Tibial artery (tissue), 4 donors: Measurements from ENCODE around the gene FAM234A.

Experiments used
- DNase-seq, 2 donors: peaks; one replicate each; pipeline ENCODE4 v3.0.0-alpha.2; 2019
- H3K27ac ChIP-seq, 2 donors: fragments of 200-600 bp; sonication (generic) in 1 of 2; 1 replicate in 1 of 2; 2 replicates in 1 of 2; pipeline ENCODE4 v1.5.1; 2018 to 2019; ENCODE audit warnings: mild to moderate bottlenecking in 1 of 2
- H3K27me3 ChIP-seq, 2 donors: fragments of 200-600 bp; sonication (generic) in 1 of 2; one replicate each; pipeline versions ENCODE4 v1.5.1 to v1.6.0; 2016 to 2019
- H3K36me3 ChIP-seq, 3 donors: fragments of 200-600 bp; sonication (generic) in 2 of 3; one replicate each; pipeline ENCODE4 v1.5.1; 2016 to 2019; ENCODE audit warnings: mild to moderate bottlenecking in 2 of 3
- H3K4me1 ChIP-seq, 4 donors: fragments of 200-600 bp; sonication (generic) in 2 of 4; 1 replicate in 3 of 4; 2 replicates in 1 of 4; pipeline ENCODE4 v1.5.1; 2016 to 2019
- H3K4me3 ChIP-seq, 2 donors: fragments of 200-600 bp; sonication (generic) in 1 of 2; 1 replicate in 1 of 2; 2 replicates in 1 of 2; pipeline ENCODE4 v1.5.1; 2018 to 2019; ENCODE audit warnings: mild to moderate bottlenecking in 2 of 2
- H3K9me3 ChIP-seq, 3 donors: fragments of 200-600 bp; sonication (generic) in 1 of 3; one replicate each; pipeline ENCODE4 v1.5.1; 2016 to 2019
- intact Hi-C: fragments of 100-400 bp; cut with DNase I; formaldehyde crosslinking; loops from one replicate; pipeline ENCODE4 v1.15.0; 2023; ENCODE audit warnings: low total_unique reads
- TF ChIP-seq, protein P1 (sequence below), 2 experiments: fragments of 200-600 bp in 1 of 2; fragments of 450-650 bp in 1 of 2; IDR thresholded peaks; one replicate each; pipeline ENCODE4 v1.5.1; 2017 to 2019; ENCODE audit warnings: antibody characterized with exemption in 2 of 2, mild to moderate bottlenecking in 1 of 2, moderate library complexity in 1 of 2

Gene FAM234A

DNA sequence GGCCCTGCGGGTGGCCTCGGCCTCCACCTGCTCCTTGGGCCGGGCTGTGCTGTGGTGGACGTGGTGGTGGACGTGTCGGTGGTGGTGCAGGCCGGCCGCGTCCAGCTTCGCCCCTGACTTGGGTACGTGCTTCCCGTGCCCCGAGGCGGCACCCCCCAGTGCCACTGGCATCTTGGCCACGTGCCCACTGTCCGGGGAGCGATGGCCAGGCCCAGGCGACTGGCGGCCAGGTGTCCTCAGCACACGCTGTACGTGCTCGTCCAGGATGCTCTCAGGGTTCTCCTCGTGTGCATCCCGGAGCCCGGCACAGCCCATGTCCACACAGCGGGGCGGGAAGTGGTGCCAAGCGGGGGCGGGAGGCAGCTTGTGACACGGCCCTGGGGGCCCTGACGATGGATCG, 63.2 kb downstream of the FAM234A start:
- TF ChIP-seq, protein P1, sequence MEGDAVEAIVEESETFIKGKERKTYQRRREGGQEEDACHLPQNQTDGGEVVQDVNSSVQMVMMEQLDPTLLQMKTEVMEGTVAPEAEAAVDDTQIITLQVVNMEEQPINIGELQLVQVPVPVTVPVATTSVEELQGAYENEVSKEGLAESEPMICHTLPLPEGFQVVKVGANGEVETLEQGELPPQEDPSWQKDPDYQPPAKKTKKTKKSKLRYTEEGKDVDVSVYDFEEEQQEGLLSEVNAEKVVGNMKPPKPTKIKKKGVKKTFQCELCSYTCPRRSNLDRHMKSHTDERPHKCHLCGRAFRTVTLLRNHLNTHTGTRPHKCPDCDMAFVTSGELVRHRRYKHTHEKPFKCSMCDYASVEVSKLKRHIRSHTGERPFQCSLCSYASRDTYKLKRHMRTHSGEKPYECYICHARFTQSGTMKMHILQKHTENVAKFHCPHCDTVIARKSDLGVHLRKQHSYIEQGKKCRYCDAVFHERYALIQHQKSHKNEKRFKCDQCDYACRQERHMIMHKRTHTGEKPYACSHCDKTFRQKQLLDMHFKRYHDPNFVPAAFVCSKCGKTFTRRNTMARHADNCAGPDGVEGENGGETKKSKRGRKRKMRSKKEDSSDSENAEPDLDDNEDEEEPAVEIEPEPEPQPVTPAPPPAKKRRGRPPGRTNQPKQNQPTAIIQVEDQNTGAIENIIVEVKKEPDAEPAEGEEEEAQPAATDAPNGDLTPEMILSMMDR (IDR thresholded peaks at IDR 0.05) = no peak
- intact Hi-C loops = no loop called here
- H3K9me3 ChIP-seq = no peaks in the 10 kb centered on the region
- peaks cover 23 to 84% (median 56%) of the 10 kb centered on the region in 3 donors for H3K36me3 ChIP-seq
- H3K27me3 ChIP-seq = no peaks in the 10 kb centered on the region
- H3K4me3 ChIP-seq = no peak overlapping the region
- no peak overlapping the region for H3K27ac ChIP-seq
- DNase-seq = no peak
- H3K4me1 ChIP-seq = no peaks in the 10 kb centered on the region

DNA sequence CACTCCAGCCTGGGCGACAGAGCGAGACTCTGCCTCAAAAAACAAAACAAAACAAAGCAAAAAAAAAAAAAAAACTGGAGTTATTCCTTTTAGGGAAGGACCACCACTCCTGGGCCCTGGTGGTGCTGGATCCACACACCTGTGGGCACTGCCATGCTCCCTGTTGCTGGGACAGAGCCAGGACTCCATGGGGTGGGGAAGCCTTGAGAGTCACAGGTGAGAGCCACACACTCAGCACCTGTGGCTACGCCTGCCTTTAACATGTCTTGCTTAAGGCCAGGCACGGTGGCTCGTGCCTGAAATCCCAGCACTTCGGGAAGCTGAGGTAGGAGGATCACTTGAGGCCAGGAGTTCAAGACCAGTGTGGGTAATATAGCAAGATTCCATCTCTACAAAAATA, 66.6 kb downstream of the FAM234A start:
- TF ChIP-seq, protein P1 (IDR thresholded peaks at IDR 0.05) = no peak
- intact Hi-C loops = no loop called here

DNA sequence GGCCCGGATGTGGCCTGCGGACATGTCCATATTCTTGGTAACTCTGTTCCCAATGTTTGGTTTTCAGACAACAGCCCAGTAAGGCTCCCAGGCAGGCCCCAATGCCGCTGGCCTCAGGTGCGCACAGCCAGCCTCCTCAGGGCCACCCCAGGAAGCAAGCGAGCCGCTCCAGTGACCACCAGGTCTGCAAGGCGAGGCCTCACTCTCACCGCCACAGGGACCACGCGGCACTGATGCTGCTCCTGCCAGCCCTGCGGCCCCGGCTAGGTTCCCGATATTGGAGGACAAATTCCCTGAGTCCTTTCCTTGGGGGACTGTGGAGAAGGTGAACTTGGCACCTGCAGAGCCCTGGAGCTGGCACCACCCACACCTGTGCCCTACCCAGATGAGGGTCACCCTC, 67.3 kb downstream of the FAM234A start:
- no peaks in the 10 kb centered on the region for H3K27me3 ChIP-seq
- intact Hi-C loops = no loop called here
- H3K36me3 ChIP-seq = peaks cover 30 to 75% (median 58%) of the 10 kb centered on the region in 3 donors
- no peak overlapping the region for H3K27ac ChIP-seq
- H3K9me3 ChIP-seq = no peaks in the 10 kb centered on the region
- no peak for DNase-seq
- no peak overlapping the region for H3K4me3 ChIP-seq
- H3K4me1 ChIP-seq = no peaks in the 10 kb centered on the region
- TF ChIP-seq, protein P1 (IDR thresholded peaks at IDR 0.05) = no peak

More for the DNA sequence above, 66.6 kb downstream of the FAM234A start:
- Histone ChIP-seq H3K36me3 (peaks cover 27 to 75% (median 59%) of the 10 kb centered on the region in 3 donors), H3K4me1 (no peaks in the 10 kb centered on the region), H3K4me3 (no peak overlapping the region), H3K27ac (no peak overlapping the region), H3K27me3 (no peaks in the 10 kb centered on the region), H3K9me3 (no peaks in the 10 kb centered on the region)
- no peak for DNase-seq

DNA sequence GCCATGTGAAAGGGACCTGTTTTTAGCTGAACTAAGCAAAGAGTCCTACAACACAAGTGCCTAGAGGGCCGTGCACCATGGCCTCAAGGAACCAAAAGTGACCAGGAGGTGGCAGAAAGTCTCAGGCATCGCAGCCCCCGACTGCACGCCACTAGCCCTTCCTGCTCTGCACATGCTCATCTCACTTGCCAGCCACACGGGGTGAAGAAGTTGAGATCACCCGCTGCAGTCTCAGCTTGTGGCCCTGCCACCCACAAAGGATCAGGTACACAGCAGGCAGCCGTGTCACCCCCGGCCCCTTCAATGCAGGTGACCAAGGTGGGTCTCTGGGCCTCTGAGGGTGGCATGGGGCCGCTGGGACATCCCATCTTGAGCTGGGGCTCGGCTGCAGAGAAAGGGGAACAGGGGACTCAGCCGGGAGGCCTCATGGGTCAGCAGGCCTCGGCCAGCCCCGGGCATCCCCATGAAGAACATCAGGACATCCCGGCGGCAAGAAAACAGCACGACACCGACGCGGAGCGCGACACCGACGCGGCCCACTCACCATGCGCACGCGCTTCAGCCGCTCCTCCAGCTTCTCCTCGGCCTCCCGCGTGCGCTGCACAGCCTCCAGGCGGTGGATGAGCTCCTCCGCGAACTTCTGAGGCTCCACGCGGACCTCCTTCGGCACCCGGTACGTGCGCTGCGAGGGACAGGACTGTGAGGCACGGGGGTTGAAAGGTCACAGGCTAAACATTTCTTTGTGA, 69.3 kb downstream of the FAM234A start:
- no peaks in the 10 kb centered on the region for H3K9me3 ChIP-seq
- no peak for DNase-seq
- H3K4me1 ChIP-seq = no peaks in the 10 kb centered on the region
- H3K36me3 ChIP-seq = peaks cover 27 to 75% (median 53%) of the 10 kb centered on the region in 3 donors
- intact Hi-C loops = no loop called here
- no peak overlapping the region for H3K4me3 ChIP-seq
- no peak overlapping the region for H3K27ac ChIP-seq
- H3K27me3 ChIP-seq = no peaks in the 10 kb centered on the region
- TF ChIP-seq, protein P1 (IDR thresholded peaks at IDR 0.05) = no peak

DNA sequence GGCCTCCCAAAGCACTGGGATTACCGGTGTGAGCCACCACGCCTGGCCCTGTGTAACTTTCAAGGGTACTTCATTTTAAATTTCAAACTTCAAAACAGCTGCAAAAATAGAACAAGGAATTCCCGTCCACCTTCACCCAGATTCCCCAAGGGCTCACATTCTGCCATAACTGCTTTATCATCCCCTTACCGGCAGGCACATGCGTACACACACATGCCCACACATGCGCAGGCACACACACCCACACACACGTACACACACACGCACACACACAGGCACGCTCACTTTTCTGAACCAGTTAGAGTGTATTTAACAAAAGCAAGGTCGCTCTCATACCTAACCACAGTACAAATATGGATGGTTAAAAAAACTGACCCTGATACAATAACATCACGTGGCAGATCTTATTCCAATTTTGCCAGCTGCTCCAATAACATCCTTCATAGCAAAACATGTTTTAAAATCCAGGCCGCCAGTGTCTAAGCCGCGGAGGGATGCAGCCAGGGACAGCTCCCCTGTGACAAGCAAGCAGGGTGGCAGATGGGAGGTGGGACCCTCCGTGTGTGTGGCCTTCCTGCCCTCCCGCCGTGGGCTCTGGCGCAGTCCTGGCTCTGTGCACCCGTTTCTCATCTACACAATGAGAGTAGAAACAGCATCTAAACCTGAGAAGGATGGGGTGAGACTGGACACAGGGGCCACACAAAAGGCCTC, 71.5 kb downstream of the FAM234A start:
- Histone ChIP-seq H3K36me3 (peaks cover 27 to 79% (median 61%) of the 10 kb centered on the region in 3 donors), H3K4me1 (no peaks in the 10 kb centered on the region), H3K4me3 (no peak overlapping the region), H3K9me3 (no peaks in the 10 kb centered on the region), H3K27ac (no peak overlapping the region), H3K27me3 (no peaks in the 10 kb centered on the region)
- intact Hi-C loops = no loop called here
- no peak for DNase-seq
- TF ChIP-seq, protein P1 (IDR thresholded peaks at IDR 0.05) = no peak
